WERI-Rb-1 (cell line): Measurements from ENCODE around the gene MGAT3.
A peak's percentile ranks its signal among the peaks of the same experiment; 100 is the strongest.

Experiments used
- DNase-seq: peaks from one replicate; pipeline ENCODE4 v3.0.0-alpha.2; 2020
- H3K27ac ChIP-seq: fragments of 250-450 bp; sonication (Bioruptor Pico); 2 replicates; pipeline ENCODE4 v1.5.1; 2020; ENCODE audit warnings: mild to moderate bottlenecking, moderate library complexity
- H3K27me3 ChIP-seq: fragments of 250-450 bp; sonication (Bioruptor Pico); 2 replicates; pipeline ENCODE4 v1.5.1; 2021; ENCODE audit warnings: mild to moderate bottlenecking, low read depth, moderate library complexity; ENCODE audit not compliant: insufficient read depth, severe bottlenecking
- H3K36me3 ChIP-seq: fragments of 250-450 bp; sonication (Bioruptor Pico); 2 replicates; pipeline ENCODE4 v1.5.1; 2020; ENCODE audit warnings: mild to moderate bottlenecking, moderate library complexity
- H3K4me3 ChIP-seq: 2 replicates; pipeline ENCODE4 v1.5.1; 2011; ENCODE audit warnings: low read depth, mild to moderate bottlenecking, control low read depth, low read length
- H3K9me3 ChIP-seq: fragments of 250-450 bp; sonication (Bioruptor Pico); 2 replicates; pipeline ENCODE4 v1.5.1; 2021; ENCODE audit warnings: mild to moderate bottlenecking, moderate library complexity; ENCODE audit not compliant: severe bottlenecking
- CTCF ChIP-seq: IDR thresholded peaks from 2 replicates; pipeline ENCODE4 v1.5.1; 2011; ENCODE audit warnings: low read depth, mild to moderate bottlenecking, control low read depth, inconsistent platforms, low read length

The MGAT3 gene

GRCh38 chr22:39462443-39463221 lies 5.8 kb downstream of the MGAT3 start:
- Histone ChIP-seq H3K27me3 (no peaks in the 10 kb centered on the region), H3K9me3 (no peaks in the 10 kb centered on the region), H3K4me3 (no peak overlapping the region), H3K36me3 (no peaks in the 10 kb centered on the region), H3K27ac (no peak overlapping the region)
- peak; percentile 38; the same call in 1 of the 2 replicates for TF ChIP-seq CTCF
- peak; percentile 58 for DNase-seq

GRCh38 chr22:39463277-39463676 lies 6.5 kb downstream of the MGAT3 start:
- no peaks in the 10 kb centered on the region for H3K27me3 ChIP-seq
- no peaks in the 10 kb centered on the region for H3K9me3 ChIP-seq
- no peak overlapping the region for H3K27ac ChIP-seq
- no peak overlapping the region for H3K4me3 ChIP-seq
- no peak for TF ChIP-seq CTCF
- H3K36me3 ChIP-seq, result no peaks in the 10 kb centered on the region
- no peak for DNase-seq

- no peaks in the 10 kb centered on the region for H3K36me3 ChIP-seq
- no peak for TF ChIP-seq CTCF
- no peaks in the 10 kb centered on the region for H3K9me3 ChIP-seq
- no peak overlapping the region for H3K27ac ChIP-seq
- no peaks in the 10 kb centered on the region for H3K27me3 ChIP-seq
- H3K4me3 ChIP-seq, result no peak overlapping the region
- DNase-seq, result no peak
Observed at GRCh38 chr22:39463931-39464390, 7.1 kb downstream of the MGAT3 start.

- Histone ChIP-seq H3K9me3 (no peaks in the 10 kb centered on the region), H3K36me3 (no peaks in the 10 kb centered on the region), H3K27me3 (no peaks in the 10 kb centered on the region), H3K27ac (no peak overlapping the region), H3K4me3 (no peak overlapping the region)
- no peak for TF ChIP-seq CTCF
- no peak for DNase-seq
Observed at GRCh38 chr22:39466228-39467006, 9.6 kb downstream of the MGAT3 start.

GRCh38 chr22:39467390-39467895 lies 10.6 kb downstream of the MGAT3 start:
- H3K27me3 ChIP-seq, result no peaks in the 10 kb centered on the region
- no peaks in the 10 kb centered on the region for H3K36me3 ChIP-seq
- no peak for TF ChIP-seq CTCF
- H3K27ac ChIP-seq, result no peak overlapping the region
- H3K4me3 ChIP-seq, result no peak overlapping the region
- no peak for DNase-seq
- H3K9me3 ChIP-seq, result no peaks in the 10 kb centered on the region
